CD4-positive, alpha-beta T cell treated with Interleukin-1 beta for 1 hour (primary cell): ENCODE measurements around the gene ICA1.
A peak's percentile ranks its signal among the peaks of the same experiment; 100 is the strongest.

ENCODE experiments used
- DNase-seq, 2 donors: peaks; one replicate each; pipeline ENCODE4 v3.0.0-alpha.2; 2020 to 2022

Gene ICA1

GRCh38 chr7:8197994-8198698 lies 63.8 kb downstream of the ICA1 start:
- peak; percentile 18 to 39 for DNase-seq

GRCh38 chr7:8192897-8193296 lies 69.1 kb downstream of the ICA1 start:
- DNase-seq = no peak

GRCh38 chr7:8190119-8190895 lies 71.7 kb downstream of the ICA1 start:
- DNase-seq = peak; percentile 70 to 78

- no peak for DNase-seq
Measured at GRCh38 chr7:8189625-8190024, 72.3 kb downstream of the ICA1 start.

GRCh38 chr7:8185926-8186683 lies 75.9 kb downstream of the ICA1 start:
- no peak for DNase-seq

GRCh38 chr7:8184221-8184620 lies 77.7 kb downstream of the ICA1 start:
- DNase-seq = no peak

- no peak for DNase-seq
Measured at GRCh38 chr7:8179486-8179885, 82.5 kb downstream of the ICA1 start.

GRCh38 chr7:8178353-8178752 lies 83.6 kb downstream of the ICA1 start:
- DNase-seq = no peak

GRCh38 chr7:8177109-8177933 lies 84.6 kb downstream of the ICA1 start:
- DNase-seq = peak; percentile 18 to 43

GRCh38 chr7:8176370-8177081 lies 85.4 kb downstream of the ICA1 start:
- DNase-seq = peak; percentile 65 to 70

GRCh38 chr7:8175929-8176369 lies 86.0 kb downstream of the ICA1 start:
- DNase-seq = no peak

GRCh38 chr7:8172372-8173354 lies 89.3 kb downstream of the ICA1 start:
- DNase-seq = no peak

GRCh38 chr7:8169171-8169570 lies 92.8 kb downstream of the ICA1 start:
- DNase-seq = no peak

- DNase-seq = no peak
Measured at GRCh38 chr7:8168336-8168735, 93.6 kb downstream of the ICA1 start.

- no peak for DNase-seq
Measured at GRCh38 chr7:8165150-8165549, 96.8 kb downstream of the ICA1 start.

- DNase-seq = no peak
Measured at GRCh38 chr7:8162181-8162580, 99.8 kb downstream of the ICA1 start.

GRCh38 chr7:8161364-8161828 lies 100.6 kb downstream of the ICA1 start:
- DNase-seq = no peak

GRCh38 chr7:8160779-8161345 lies 101.1 kb downstream of the ICA1 start:
- no peak for DNase-seq

- DNase-seq = no peak
Measured at GRCh38 chr7:8160250-8160649, 101.7 kb downstream of the ICA1 start.

- DNase-seq = no peak
Measured at GRCh38 chr7:8159595-8159994, 102.4 kb downstream of the ICA1 start.
